Upper lobe of left lung (tissue), 6 donors: ENCODE measurements around the gene TP53AIP1. TPM values are rescaled to one million over a fixed set of nuclear protein-coding genes. Genes with fewer than 3 reads are reported as not detected.

ENCODE experiments used
- ATAC-seq, 2 donors: fragments of 200-7000 bp; cut with Tn5 transposase; one replicate each; pipeline ENCODE4 v1.9.1; 2022; ENCODE audit warnings: mild to moderate bottlenecking in 2 of 2, moderate library complexity in 2 of 2; ENCODE audit not compliant: low FRiP score in 2 of 2
- DNase-seq, 2 donors: peaks; one replicate each; pipeline ENCODE4 v3.0.0-alpha.2; 2019 to 2020
- H3K27ac ChIP-seq, 4 donors: fragments of 200-600 bp; sonication (generic); one replicate each; pipeline ENCODE4 v1.5.1; 2016 to 2019
- H3K27me3 ChIP-seq, 4 donors: fragments of 200-600 bp; sonication (generic); one replicate each; pipeline ENCODE4 v1.5.1; 2017 to 2019
- H3K36me3 ChIP-seq, 4 donors: fragments of 200-600 bp; sonication (generic); one replicate each; pipeline ENCODE4 v1.5.1; 2016 to 2019
- H3K4me1 ChIP-seq, 4 donors: fragments of 200-600 bp; sonication (generic); one replicate each; pipeline ENCODE4 v1.5.1; 2018 to 2019
- H3K4me3 ChIP-seq, 4 donors: fragments of 200-600 bp; sonication (generic); one replicate each; pipeline ENCODE4 v1.5.1; 2017 to 2019; ENCODE audit warnings: mild to moderate bottlenecking in 2 of 4, moderate library complexity in 1 of 4
- H3K9me3 ChIP-seq, 4 donors: fragments of 200-600 bp; sonication (generic); one replicate each; pipeline ENCODE4 v1.5.1; 2018 to 2019
- EP300 ChIP-seq, 4 donors: sonication (generic); formaldehyde crosslinking; IDR thresholded peaks; one replicate each; pipeline ENCODE4 v1.5.1; 2017; ENCODE audit warnings: antibody characterized with exemption in 4 of 4, control low read depth in 2 of 4
- POLR2A ChIP-seq, 4 donors: fragments of 450-650 bp; IDR thresholded peaks; one replicate each; pipeline ENCODE4 v1.5.1; 2016 to 2017; ENCODE audit warnings: antibody characterized with exemption in 4 of 4, mild to moderate bottlenecking in 2 of 4
- POLR2AphosphoS5 ChIP-seq, 2 donors: sonication (generic); formaldehyde crosslinking; IDR thresholded peaks; one replicate each; pipeline ENCODE4 v1.5.1; 2017; ENCODE audit warnings: antibody characterized with exemption in 2 of 2
- WGBS, 2 donors: methylation state at CpG; one replicate each; pipeline ENCODE4 v1.1.5; 2017 to 2018; 5-methylcytosine and 5-hydroxymethylcytosine counted together
- total RNA-seq, 6 donors: library from RNA; depleted of rRNA in 4 of 6; stranded (reverse); fragments of >200 nt in 4 of 6; gene quantifications; one replicate each; pipeline versions ENCODE4 v1.1.0 to v1.2.1, GENCODE V29; 2016 to 2021
- TF ChIP-seq, protein P1 (sequence below), 6 experiments: fragments of 450-650 bp in 4 of 6; fragments of 200-600 bp in 2 of 6; sonication (generic) in 2 of 6; IDR thresholded peaks; one replicate each; pipeline ENCODE4 v1.5.1; 2016 to 2019; ENCODE audit warnings: antibody characterized with exemption in 6 of 6
- donor health status: DM: no; HTN: no; CAD: no; lungs with moderate emphysema.
- donor health status: DM: no; HTN: yes; CAD: no; lungs with severe emphysema.

The TP53AIP1 gene
- total RNA-seq, 6 donors from 2014 or later: 0.89 TPM; not detected in 5

DNA sequence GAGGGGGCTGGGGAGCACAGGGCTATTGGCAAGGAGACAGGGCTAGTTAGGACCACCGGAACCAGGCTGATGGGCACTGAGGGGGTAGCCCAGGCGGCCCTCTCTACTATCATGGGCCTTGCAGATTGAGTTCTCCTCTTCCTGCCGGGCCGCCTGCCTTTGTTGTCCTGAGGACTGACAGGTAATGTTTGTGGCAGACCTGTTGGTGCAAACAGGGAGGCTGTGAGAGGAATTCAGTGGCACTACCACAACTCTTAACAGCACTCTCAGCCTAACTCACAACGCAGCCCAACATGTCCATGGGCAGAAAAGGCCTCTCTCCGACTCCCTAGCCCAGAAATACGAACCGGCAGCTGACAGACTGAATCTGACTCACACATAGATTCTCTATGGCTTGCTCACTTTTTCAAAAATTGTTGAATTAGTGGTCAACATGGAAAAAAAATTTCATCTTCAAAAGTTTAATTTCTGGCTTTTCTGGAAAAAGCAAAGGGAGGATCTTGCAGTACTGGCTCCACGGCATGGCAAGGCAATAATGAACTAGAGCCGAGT lies 40.1 kb downstream of the TP53AIP1 start:
- Histone ChIP-seq H3K4me1 (peaks cover 24 to 38% (median 25%) of the 10 kb centered on the region in 4 donors), H3K27ac (no peak overlapping the region), H3K9me3 (no peaks in the 10 kb centered on the region), H3K36me3 (no peaks in the 10 kb centered on the region), H3K27me3 (no peaks in the 10 kb centered on the region), H3K4me3 (no peak overlapping the region)
- WGBS, 2 donors: 94 to 95% methylated on average over 8 to 10 of the region's 10 CpGs
- DNase-seq (no peak), ATAC-seq (no peak)
- TF ChIP-seq POLR2A (IDR thresholded peaks at IDR 0.05) (no peak), EP300 (IDR thresholded peaks at IDR 0.05) (no peak), POLR2AphosphoS5 (IDR thresholded peaks at IDR 0.05) (no peak)
- TF ChIP-seq, protein P1, sequence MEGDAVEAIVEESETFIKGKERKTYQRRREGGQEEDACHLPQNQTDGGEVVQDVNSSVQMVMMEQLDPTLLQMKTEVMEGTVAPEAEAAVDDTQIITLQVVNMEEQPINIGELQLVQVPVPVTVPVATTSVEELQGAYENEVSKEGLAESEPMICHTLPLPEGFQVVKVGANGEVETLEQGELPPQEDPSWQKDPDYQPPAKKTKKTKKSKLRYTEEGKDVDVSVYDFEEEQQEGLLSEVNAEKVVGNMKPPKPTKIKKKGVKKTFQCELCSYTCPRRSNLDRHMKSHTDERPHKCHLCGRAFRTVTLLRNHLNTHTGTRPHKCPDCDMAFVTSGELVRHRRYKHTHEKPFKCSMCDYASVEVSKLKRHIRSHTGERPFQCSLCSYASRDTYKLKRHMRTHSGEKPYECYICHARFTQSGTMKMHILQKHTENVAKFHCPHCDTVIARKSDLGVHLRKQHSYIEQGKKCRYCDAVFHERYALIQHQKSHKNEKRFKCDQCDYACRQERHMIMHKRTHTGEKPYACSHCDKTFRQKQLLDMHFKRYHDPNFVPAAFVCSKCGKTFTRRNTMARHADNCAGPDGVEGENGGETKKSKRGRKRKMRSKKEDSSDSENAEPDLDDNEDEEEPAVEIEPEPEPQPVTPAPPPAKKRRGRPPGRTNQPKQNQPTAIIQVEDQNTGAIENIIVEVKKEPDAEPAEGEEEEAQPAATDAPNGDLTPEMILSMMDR (IDR thresholded peaks at IDR 0.05): no peak

DNA sequence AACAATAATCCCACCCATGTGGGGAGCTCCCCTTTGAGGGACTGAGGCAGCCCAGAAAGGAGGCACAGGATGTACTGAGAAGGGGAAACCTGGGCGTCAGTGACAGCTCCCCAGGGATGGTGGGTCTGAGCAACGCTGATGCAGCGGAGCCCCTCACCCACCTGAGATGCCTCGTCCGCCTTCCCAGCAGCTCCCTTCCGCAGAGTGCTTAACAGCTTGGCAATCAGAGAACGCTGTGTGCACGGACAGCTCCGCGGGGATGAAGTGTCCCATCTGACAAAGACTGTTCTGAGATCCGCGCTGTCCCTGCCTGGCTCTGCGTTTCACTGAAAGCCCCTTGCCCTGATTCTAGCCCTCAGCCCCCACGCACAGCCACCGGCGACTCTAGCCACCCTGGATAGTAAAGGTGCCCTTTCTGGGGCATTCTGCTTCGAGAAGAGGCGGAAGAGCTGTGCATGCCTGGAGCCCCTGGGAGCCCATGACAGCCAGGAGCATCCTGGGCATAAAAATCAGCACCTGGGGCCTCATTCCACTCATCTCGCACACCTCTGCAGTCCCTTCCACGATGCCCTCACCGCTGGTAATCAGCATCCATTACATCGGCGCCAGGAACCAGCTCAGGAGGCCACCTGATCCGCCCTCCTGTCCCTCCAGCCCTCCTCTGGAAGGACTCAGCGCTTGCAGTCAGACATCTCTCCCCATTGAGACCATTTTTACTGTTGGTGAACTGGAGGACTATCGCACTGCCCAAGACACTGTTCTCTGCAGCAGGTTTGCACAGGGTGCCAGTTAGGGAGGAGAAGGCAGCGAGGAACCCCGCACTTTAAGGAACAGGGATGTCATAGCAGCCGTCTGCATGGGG lies 40.8 kb downstream of the TP53AIP1 start:
- no peak for TF ChIP-seq POLR2AphosphoS5 (IDR thresholded peaks at IDR 0.05)
- no peak for TF ChIP-seq POLR2A (IDR thresholded peaks at IDR 0.05)
- TF ChIP-seq, protein P1 (IDR thresholded peaks at IDR 0.05): no peak
- TF ChIP-seq EP300 (IDR thresholded peaks at IDR 0.05): no peak
- H3K4me3 ChIP-seq: no peak overlapping the region
- H3K27ac ChIP-seq: no peak overlapping the region
- no peaks in the 10 kb centered on the region for H3K9me3 ChIP-seq
- DNase-seq (no peak), ATAC-seq (no peak)
- H3K27me3 ChIP-seq: no peaks in the 10 kb centered on the region
- H3K4me1 ChIP-seq: peaks cover 24 to 36% (median 25%) of the 10 kb centered on the region in 4 donors
- H3K36me3 ChIP-seq: no peaks in the 10 kb centered on the region
- WGBS, 2 donors: 83 to 88% methylated on average over 18 to 29 of the region's 29 CpGs

DNA sequence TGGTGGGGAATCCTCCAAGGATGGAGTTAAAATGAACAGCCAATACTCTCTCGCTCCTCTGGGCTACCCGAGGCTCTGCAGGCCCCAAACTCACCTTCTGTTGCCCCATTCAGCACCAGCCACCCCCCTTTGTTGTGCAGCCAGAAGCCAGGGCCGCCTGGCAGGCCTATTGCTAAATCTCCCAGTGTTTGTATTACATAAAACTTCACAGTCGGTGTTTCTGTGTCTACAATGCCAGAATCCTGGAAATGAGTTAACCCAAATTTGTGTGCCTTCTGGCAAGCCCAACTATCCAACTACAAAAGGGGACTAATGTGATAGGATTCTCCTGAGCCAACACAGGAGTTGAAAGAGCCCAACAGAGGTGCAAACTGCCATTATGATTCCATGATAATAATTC lies 42.2 kb downstream of the TP53AIP1 start:
- Histone ChIP-seq H3K4me1 (peaks cover 15 to 25% (median 18%) of the 10 kb centered on the region in 4 donors), H3K27ac (no peak overlapping the region), H3K4me3 (no peak overlapping the region), H3K27me3 (no peaks in the 10 kb centered on the region), H3K9me3 (no peaks in the 10 kb centered on the region), H3K36me3 (no peaks in the 10 kb centered on the region)
- DNase-seq: peak in 1 of 2 donors; percentile 49
- 36 to 55% methylated on average over 4 of the region's 4 CpGs for WGBS, 2 donors
- no peak for ATAC-seq
- TF ChIP-seq POLR2AphosphoS5 (IDR thresholded peaks at IDR 0.05): no peak
- no peak for TF ChIP-seq POLR2A (IDR thresholded peaks at IDR 0.05)
- TF ChIP-seq, protein P1 (IDR thresholded peaks at IDR 0.05): no peak
- no peak for TF ChIP-seq EP300 (IDR thresholded peaks at IDR 0.05)

DNA sequence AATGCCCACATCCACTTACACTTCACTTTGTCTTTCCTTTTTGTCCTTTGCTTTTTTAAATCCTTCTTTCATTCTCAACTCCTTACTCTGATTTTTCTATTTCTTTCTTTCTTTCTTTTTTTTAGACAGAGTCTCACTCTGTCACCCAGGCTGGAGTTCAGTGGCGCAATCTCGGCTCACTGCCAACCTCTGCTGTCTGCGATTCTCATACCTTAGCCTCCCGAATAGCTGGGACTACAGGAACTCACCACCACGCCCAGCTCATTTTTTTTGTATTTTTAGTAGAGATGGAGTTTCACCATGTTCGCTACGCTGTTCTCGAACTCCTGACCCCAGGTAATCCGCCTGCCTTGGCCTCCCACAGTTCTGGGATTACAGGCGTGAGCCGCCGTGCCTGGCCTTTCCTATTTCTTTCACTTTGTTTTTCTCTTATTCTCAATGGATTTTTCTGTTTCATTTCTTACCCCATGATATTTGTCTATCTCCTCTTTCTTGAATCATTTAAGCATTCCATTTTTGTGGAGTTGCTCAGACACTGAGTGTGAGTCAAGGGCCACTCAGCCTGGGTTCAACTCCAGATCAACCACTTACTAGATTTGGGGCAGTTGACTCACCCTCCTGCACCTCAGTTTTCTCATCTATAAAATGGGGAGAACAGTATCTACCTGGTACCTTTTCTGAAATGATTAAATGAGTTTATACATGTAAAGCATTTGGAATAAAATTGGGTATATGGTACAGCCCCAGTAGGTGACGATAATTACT lies 43.9 kb downstream of the TP53AIP1 start:
- H3K4me3 ChIP-seq: no peak overlapping the region
- WGBS, 2 donors: 79 to 85% methylated on average over 13 of the region's 13 CpGs
- peak in 1 of 2 donors; percentile 70 for DNase-seq
- no peaks in the 10 kb centered on the region for H3K36me3 ChIP-seq
- H3K27me3 ChIP-seq: no peaks in the 10 kb centered on the region
- H3K4me1 ChIP-seq: peaks cover 3 to 23% (median 14%) of the 10 kb centered on the region in 4 donors
- ATAC-seq: no peak
- no peak overlapping the region for H3K27ac ChIP-seq
- TF ChIP-seq POLR2AphosphoS5 (IDR thresholded peaks at IDR 0.05) (no peak), POLR2A (IDR thresholded peaks at IDR 0.05) (no peak), EP300 (IDR thresholded peaks at IDR 0.05) (no peak)
- TF ChIP-seq, protein P1 (IDR thresholded peaks at IDR 0.05): no peak
- no peaks in the 10 kb centered on the region for H3K9me3 ChIP-seq
